T follicular helper cell (primary cell): Measurements from ENCODE around the gene ELFN1.
"Not testable (repeated sequence)": the region's sequence is repeated elsewhere in the genome, so short reads cannot be mapped to it uniquely, and the experiment has no call there.

ENCODE experiments used
- DNase-seq: peaks from one replicate; pipeline ENCODE4 v3.0.0-alpha.2; 2020; ENCODE audit warnings: low read depth

The ELFN1 gene

DNA sequence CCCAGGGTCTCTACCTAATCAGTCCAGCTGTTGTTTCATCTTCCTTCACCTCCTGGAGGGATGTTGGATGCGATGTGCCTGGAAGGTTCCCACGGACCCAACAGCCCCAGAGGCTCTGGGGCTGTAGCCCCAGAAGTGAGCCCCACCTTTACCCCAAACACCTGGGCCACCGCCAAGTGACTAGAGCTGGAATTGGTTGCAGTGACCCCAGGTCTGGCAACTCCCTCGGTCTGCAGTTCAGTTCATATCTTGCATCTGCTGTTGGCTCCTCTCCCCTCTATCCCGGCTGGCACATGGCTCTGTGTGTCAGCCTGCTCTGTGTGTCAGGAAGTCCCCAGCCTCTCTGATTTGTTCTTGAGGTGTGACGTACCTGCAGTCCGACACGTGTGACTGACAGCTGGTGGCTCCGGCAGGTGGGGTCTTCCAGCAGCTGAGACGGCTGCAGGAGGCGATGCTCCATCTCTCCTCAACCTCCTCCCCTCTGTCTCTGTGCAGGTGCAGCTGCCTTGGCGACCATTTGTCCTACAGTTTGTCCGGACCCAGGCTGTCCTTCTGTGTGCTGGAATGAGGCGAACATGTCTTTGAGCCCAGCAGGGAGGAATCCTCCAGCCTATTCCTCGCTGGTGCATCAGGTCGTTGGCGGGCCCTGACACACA, 38.6 kb downstream of the ELFN1 start:
- DNase-seq, result no peak

- DNase-seq, result no peak
Observed at GRCh38 chr7:1709281-1709680, 39.2 kb downstream of the ELFN1 start.

DNA sequence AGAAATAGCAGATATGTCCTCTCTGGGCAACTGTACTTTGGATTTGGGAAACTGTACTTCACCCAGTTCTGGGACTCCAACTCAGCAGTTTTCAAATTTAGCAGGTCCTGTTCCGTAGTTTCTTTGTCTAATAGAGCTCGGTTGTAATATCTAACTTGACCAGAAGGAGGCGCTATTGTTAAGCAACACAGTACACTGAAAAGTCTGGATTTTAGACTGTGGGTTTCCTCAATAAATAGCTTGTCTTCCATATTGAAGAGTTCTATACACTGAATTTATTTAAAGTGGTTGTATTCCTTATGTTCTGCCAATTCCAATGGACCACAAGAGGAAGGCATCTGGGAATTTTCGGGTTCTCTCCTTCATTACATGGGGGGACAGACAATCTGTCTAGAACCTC, 39.8 kb downstream of the ELFN1 start:
- DNase-seq, result no peak

- no peak for DNase-seq
Observed at GRCh38 chr7:1710936-1711335, 40.9 kb downstream of the ELFN1 start.

DNA sequence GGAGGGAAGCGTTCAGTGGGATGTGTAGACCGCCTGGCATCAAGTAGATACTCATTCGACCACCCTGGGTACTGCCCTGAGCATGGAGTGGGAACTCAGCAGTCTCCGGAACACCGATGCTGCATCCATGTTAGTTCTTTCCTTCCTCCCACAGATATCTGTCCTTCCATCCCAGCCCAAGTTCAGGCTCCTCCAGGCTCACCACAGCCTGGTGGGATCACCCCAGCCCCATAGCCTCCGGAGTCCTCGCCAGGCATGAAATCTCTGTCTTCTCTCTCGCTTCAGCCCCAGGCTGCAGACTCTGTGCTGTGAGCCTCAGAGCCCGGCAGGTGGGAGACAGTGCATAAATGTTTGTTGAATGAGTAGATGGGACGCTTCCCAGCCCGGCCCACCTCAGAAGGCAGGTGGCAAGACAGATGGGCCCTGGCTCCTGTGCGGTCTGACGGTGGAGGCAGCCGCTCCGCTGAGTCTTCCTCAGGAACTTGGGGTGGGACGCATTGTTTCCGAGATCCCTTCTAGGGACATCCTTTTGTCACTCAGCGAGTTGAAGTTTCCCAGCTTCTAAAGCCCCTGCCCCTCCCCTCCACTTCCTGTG, 42.9 kb downstream of the ELFN1 start:
- no peak for DNase-seq

- no peak for DNase-seq
Observed at GRCh38 chr7:1713502-1714484, 43.7 kb downstream of the ELFN1 start.

DNA sequence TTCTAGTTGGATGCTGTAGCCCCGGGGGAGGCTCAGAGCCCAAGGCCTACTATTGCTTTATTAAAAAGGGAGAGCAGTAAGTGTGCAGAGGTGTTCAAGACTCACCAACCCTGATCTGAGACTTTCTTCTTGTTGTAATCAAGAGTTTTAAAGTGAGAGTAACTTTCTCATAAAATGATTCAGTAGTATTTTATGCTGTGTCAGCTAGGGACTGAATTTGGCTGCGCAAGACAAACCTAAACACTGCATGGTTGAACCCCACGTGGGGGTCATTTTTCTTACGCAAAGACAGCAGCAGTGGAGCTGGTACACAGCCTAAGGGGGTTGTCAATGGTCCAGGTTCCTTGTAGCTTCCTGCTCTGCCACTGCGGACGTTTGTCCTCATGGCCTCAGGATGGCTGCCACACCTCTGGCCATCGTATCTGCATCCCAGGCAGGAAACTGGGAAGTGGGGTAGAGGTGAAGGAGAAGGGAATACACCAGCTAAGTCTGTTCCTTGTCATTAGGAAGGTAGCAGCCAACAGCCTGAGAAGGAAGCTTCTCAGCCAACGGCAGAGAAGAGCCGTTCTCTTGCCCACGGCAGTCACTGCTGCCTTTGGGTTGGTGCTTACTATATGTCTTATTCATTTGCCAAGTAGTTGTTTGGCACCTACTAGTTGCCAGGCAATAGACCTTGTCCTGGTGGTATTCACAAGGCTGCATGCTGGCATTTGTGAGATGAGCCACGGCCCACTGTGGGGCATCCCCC, 44.7 kb downstream of the ELFN1 start:
- DNase-seq, result no peak

- DNase-seq, result no peak
Observed at GRCh38 chr7:1715331-1715625, 45.2 kb downstream of the ELFN1 start.

GRCh38 chr7:1715671-1716074, 45.6 kb downstream of the ELFN1 start:
- no peak for DNase-seq

DNA sequence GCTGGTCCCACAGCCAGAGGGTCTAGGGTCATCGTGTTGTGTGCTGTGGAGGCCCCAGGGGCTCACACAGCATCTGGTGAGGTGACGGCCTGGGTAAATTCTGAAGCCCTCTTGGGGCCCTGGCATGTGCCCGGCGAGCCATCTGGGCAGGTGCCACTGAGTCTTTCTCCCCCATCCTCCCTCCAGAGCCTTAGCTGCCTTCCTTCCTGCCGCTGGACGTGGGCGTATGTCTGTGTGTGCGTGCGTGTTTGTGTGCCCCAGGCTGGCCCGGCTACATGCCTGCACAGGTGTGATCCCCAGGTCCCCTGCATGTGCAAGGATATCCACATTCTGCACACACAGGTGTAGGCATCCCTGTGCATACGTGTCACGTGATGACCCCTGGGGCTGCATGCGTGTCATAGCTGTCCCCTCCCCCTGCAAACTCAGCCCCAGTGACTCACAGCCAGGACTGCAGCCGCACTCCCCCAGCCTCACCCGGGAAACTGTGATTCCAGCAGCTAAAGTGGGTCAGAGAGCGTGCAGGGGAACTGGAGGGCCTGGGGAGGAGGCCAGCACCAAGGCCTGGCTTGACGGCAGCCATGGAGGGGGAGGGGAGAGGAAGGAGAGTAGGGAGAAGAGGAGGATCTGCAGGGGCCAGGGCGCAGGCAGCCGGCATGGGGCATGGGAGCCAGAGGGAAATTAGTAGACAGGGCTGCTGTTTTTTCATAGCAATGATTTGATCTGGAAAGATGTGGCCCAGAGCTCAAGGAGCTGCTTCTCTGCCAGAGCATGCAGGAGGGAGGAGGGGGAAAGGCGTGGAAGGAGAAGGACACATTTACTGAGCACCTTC, 46.4 kb downstream of the ELFN1 start:
- DNase-seq, result no peak

- DNase-seq, result no peak
Observed at GRCh38 chr7:1717095-1717483, 47.0 kb downstream of the ELFN1 start.

- DNase-seq, result no peak
Observed at GRCh38 chr7:1717903-1718676, 48.0 kb downstream of the ELFN1 start.

DNA sequence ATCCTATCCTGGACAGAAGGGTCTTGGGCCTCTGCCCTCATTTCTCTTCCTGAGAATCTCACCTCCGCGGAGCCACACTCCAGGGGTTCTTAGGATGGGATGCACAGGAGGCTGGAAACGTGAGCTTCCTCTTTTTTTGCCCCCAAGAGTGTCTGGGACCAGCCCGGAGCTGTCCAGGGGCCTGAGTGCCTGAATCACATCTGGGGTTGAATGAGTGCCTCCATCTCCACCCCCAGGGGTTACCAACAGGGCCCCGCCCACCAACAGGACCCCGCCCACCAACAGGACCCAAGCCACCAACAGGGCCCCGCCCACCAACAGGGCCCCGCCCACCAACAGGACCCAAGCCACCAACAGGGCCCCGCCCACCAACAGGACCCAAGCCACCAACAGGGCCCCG, 48.8 kb downstream of the ELFN1 start:
- DNase-seq, result not testable (repeated sequence)

- DNase-seq, result not testable (repeated sequence)
Observed at GRCh38 chr7:1719256-1719655, 49.2 kb downstream of the ELFN1 start.

GRCh38 chr7:1719913-1720312, 49.8 kb downstream of the ELFN1 start:
- no peak for DNase-seq

GRCh38 chr7:1720326-1720725, 50.2 kb downstream of the ELFN1 start:
- no peak for DNase-seq

- no peak for DNase-seq
Observed at GRCh38 chr7:1721047-1721690, 51.1 kb downstream of the ELFN1 start.

- no peak for DNase-seq
Observed at GRCh38 chr7:1723254-1723653, 53.2 kb downstream of the ELFN1 start.

DNA sequence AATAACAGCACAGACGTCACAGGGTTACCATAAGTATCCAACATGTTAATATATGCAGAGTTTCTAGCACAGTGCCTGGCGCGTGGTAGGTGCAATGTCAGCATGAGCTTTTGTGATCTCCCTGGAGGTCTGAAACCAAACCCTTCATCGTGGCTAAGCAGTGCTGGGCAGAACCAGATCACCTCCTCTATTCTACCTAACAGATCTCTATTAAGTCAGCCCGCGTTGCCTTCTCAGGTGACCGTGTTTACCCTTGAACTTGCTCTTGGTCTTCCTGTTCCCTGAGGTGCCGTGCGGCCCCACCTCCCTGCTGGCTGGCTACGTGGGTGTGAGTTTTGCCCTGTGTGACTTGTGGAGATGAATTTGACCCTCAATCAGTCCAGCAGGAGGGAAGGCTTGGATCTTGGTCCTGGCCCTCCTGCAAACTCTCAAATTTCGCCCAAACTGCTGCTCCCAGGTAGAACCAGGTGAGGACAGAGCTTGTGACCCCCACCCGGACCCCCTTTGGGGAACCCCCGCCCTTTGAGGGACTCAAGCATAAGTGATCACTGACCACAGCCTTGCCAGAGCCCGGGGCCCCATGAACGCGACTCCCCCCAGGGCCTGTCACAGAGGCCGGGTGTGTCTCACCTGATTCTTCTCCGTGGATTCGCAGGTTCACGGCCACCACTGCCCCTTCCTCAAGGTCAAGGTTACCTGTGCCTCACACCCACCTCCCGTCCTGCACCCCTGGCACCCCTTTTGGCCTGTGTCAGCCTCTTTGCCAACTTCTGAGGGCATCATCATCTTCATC, 54.2 kb downstream of the ELFN1 start:
- DNase-seq, result no peak
